ENCODE measurements around the gene DNAJB6. TPM values are rescaled to one million over a fixed set of nuclear protein-coding genes. Genes with fewer than 3 reads are reported as not detected.

Gene DNAJB6
- total and polyA plus RNA-seq, 9 donors: 79.0 to 154 (median 89.2) TPM

DNA sequence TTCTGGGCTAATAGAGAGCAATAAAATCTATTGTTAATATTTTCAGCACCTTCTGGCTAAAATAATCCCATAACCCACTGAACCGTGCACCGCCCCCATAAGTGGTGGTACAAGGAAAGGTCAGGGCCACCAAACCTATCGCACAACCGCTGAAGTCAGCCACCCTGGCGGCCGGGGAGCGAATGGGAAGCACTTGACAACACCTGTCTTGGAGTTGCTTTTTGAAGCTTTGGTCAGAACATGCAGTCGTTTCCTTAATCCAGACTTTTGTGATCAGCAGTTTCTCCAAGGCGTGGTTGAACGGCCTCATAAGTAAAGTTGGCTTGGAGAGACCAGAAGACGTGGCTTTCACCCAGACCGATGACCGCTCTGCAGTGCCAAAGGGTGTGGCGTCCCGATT lies 97.4 kb downstream of the DNAJB6 start:
- no peak for DNase-seq
- no peaks in the 10 kb centered on the region for H3K27me3 ChIP-seq
- intact Hi-C loops (cut with DNase I): loop anchor here in 1 of 4 donors (10.0 kb wide), 1 partner anchor 321 kb away; no protein-coding TSS in a partner anchor
- H3K4me1 ChIP-seq (ENCODE audit: insufficient read depth): peaks cover 5% of the 10 kb centered on the region
- no peaks in the 10 kb centered on the region for H3K9me3 ChIP-seq
- H3K27ac ChIP-seq: no peak overlapping the region
- no peaks in the 10 kb centered on the region for H3K36me3 ChIP-seq
- 58 to 77% (median 65%) methylated on average over 15 of the region's 15 CpGs for WGBS, 3 donors
- H3K4me3 ChIP-seq: no peak overlapping the region
- TF ChIP-seq EP300 (IDR thresholded peaks at IDR 0.05): no peak
- TF ChIP-seq, protein P1, sequence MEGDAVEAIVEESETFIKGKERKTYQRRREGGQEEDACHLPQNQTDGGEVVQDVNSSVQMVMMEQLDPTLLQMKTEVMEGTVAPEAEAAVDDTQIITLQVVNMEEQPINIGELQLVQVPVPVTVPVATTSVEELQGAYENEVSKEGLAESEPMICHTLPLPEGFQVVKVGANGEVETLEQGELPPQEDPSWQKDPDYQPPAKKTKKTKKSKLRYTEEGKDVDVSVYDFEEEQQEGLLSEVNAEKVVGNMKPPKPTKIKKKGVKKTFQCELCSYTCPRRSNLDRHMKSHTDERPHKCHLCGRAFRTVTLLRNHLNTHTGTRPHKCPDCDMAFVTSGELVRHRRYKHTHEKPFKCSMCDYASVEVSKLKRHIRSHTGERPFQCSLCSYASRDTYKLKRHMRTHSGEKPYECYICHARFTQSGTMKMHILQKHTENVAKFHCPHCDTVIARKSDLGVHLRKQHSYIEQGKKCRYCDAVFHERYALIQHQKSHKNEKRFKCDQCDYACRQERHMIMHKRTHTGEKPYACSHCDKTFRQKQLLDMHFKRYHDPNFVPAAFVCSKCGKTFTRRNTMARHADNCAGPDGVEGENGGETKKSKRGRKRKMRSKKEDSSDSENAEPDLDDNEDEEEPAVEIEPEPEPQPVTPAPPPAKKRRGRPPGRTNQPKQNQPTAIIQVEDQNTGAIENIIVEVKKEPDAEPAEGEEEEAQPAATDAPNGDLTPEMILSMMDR (IDR thresholded peaks at IDR 0.05): no peak
- no peak for TF ChIP-seq POLR2A (IDR thresholded peaks at IDR 0.05)

DNA sequence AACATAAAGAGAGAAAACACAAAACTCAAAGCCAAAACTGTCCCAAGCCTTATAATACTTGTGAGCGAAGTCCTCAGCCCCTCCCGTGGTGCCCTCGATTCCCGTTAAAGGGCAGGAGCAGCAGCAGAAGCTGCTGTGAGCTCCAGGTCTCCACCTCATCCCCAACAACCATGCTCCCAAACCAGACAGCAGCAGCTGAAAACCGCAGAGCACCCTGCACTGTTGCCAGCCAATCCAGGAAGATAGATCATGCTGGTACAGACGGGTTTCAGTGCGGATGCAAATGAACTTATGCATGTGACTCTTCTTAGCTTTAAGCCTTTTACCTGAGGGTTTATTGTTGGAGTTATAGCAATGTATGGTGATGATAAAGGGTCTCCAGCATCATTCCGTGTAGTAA lies 97.9 kb downstream of the DNAJB6 start:
- H3K4me1 ChIP-seq (ENCODE audit: insufficient read depth): peaks cover 5% of the 10 kb centered on the region
- WGBS, 3 donors: 57 to 69% (median 67%) methylated on average over 8 of the region's 8 CpGs
- no peaks in the 10 kb centered on the region for H3K9me3 ChIP-seq
- TF ChIP-seq EP300 (IDR thresholded peaks at IDR 0.05): no peak
- no peak for TF ChIP-seq POLR2A (IDR thresholded peaks at IDR 0.05)
- TF ChIP-seq, protein P1 (IDR thresholded peaks at IDR 0.05): no peak
- no peaks in the 10 kb centered on the region for H3K36me3 ChIP-seq
- no peaks in the 10 kb centered on the region for H3K27me3 ChIP-seq
- intact Hi-C loops (cut with DNase I): loop anchor here in 1 of 4 donors (10.0 kb wide), 1 partner anchor 320 kb away; no protein-coding TSS in a partner anchor
- no peak overlapping the region for H3K27ac ChIP-seq
- H3K4me3 ChIP-seq: no peak overlapping the region
- no peak for DNase-seq

DNA sequence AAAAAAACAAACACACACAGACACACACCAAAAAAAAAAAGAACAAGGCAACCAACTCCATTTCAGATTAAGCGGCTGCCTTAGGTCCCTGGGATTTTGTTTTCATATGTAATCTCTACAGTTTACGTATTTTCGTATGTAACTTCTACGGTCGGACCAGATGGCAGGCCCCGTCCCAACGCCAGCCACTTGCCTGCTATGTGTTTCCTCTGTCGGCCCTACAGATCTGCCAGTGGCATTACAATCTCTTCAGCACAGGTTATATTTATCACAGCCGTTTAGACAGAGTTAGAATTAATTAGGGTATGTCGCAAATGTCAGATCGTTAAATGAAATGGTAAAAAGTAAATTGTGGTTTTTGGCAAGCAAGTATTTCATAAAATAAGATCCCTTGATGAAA lies 99.3 kb downstream of the DNAJB6 start:
- Histone ChIP-seq H3K9me3 (no peaks in the 10 kb centered on the region), H3K27ac (no peak overlapping the region), H3K27me3 (no peaks in the 10 kb centered on the region), H3K36me3 (no peaks in the 10 kb centered on the region), H3K4me3 (no peak overlapping the region), H3K4me1 (ENCODE audit: insufficient read depth) (peaks cover 5% of the 10 kb centered on the region)
- DNase-seq: no peak
- WGBS, 3 donors: 61 to 63% (median 62%) methylated on average over 11 of the region's 11 CpGs
- intact Hi-C loops (cut with DNase I): loop anchor here in 1 of 4 donors (10.0 kb wide), 1 partner anchor 319 kb away; no protein-coding TSS in a partner anchor
- TF ChIP-seq EP300 (IDR thresholded peaks at IDR 0.05): no peak
- TF ChIP-seq, protein P1 (IDR thresholded peaks at IDR 0.05): no peak
- TF ChIP-seq POLR2A (IDR thresholded peaks at IDR 0.05): no peak

GRCh38 chr7:157436763-157437480 lies 100.1 kb downstream of the DNAJB6 start:
- Histone ChIP-seq H3K9me3 (no peaks in the 10 kb centered on the region), H3K27me3 (no peaks in the 10 kb centered on the region), H3K36me3 (no peaks in the 10 kb centered on the region), H3K4me3 (no peak overlapping the region), H3K27ac (no peak overlapping the region), H3K4me1 (ENCODE audit: insufficient read depth) (peaks cover 5% of the 10 kb centered on the region)
- no peak for TF ChIP-seq POLR2A (IDR thresholded peaks at IDR 0.05)
- TF ChIP-seq, protein P1 (IDR thresholded peaks at IDR 0.05): no peak
- TF ChIP-seq EP300 (IDR thresholded peaks at IDR 0.05): no peak
- intact Hi-C loops (cut with DNase I): loop anchor here in 1 of 4 donors (10.0 kb wide), 1 partner anchor 318 kb away; no protein-coding TSS in a partner anchor
- DNase-seq: no peak
- 52 to 57% (median 54%) methylated on average over 13 of the region's 13 CpGs for WGBS, 3 donors
